GM12872 (cell line): Measurements from ENCODE around the gene STPG3.

Experiments used
- CTCF ChIP-seq: IDR thresholded peaks from 3 replicates; pipeline ENCODE4 v1.5.1; 2011; ENCODE audit warnings: low read depth, mild to moderate bottlenecking, low read length, moderate library complexity; ENCODE audit not compliant: insufficient read depth

The STPG3 gene

DNA sequence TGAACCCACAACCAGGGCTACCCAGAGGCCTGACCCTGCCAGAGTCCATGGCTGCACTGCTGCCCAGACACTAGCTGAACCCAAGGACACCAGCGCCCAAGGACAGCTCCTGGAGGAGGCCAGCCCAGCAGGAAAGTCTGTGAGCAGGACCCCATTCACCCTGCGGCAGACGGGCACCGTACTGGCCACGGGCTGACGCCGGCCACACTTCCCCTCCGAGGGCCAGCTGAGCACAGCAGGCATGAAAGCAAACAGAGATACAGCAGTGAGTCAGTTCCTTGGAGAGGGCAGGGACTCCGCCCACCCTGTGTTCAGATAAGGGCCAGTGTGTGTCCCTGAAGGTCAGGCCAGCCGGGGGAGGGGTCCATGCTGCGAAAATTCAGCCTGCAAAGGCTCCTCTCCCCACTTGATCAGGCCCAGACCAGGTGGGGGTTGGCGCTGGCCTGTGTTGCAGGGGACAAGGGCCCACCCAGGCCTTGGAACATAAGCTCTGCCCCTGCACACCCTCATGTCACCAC, 32.3 kb upstream of the STPG3 start:
- no peak for TF ChIP-seq CTCF

GRCh38 chr9:137219757-137220316, 31.2 kb upstream of the STPG3 start:
- TF ChIP-seq CTCF = no peak

- TF ChIP-seq CTCF = no peak
Observed at GRCh38 chr9:137220317-137221094, 30.6 kb upstream of the STPG3 start.

DNA sequence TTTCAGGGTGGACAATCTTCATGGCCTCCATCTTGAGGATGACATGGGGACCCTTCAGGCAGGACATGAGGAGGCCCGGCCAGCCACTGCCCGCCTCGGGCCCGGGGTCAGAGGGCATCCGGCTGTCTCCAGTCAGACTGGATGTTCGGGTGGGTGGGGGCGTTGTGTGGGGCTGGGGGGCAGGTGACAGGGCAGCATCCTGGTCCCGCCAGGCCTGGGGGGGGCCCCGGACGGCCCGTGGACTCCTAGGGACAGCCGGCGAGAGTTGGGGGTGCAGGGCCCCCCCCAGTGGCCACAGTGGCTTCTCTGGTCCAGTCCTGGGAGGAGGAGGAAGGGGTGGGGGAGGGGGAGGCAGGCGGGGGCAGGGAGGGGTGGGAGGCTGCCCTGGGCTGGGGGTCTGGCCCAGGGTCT, 30.0 kb upstream of the STPG3 start:
- no peak for TF ChIP-seq CTCF

GRCh38 chr9:137221506-137222111, 29.5 kb upstream of the STPG3 start:
- TF ChIP-seq CTCF = no peak

DNA sequence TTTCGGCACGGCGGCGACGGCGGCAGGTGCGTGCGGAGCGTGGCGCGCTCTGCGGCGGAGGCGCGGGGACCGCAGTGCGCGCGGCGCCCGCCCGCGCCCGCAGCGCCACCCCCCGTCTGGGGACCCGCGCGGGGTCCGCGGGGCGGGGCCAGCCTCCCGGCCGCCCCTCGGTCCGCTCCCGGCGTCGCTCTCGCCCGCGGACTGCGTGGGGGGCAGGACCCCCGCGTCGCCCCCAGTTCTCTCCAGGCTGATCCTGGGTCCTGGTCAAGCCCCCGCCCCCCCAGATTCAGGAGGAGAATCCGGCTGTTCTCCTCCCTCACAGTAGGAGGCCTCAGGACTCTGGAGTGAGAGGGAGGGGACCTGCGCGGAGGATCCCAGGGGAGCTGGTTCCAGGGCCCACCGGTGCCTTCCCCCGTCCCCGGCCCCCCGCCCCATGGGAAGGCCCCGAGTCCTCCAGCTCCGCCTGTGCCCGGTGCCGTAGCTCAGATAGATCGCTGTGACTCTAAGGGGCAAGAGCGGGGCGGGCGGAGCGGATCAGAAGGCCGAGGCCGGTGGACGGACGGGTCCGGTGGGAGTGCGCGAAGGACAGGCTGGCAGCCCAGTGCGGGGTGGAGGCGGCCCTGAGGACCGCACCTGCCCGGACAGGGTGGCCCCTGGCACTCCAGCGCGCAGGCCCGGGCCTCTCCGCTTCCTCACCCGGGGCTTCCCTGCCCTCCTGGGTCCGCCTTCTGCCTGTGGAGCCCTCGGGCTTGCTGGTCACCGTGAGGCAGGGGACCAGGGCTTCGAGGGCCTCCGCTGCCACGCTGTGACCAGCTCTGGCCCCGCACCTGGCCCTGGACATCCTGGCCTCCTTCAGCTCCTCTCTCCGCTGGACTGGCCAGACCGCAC, 28.7 kb upstream of the STPG3 start, which contains the start of gene RNF208:
TSS of gene RNF208 (minus strand) at position 51 of the 888 bp plus-strand sequence. CDS start 1,028 bp downstream, outside the sequence.
- no peak for TF ChIP-seq CTCF
